ENCODE data around the gene CHD9.

GRCh38 chr16:53112015-53112414 is 57.2 kb downstream of the CHD9 start:
- no peak for TF ChIP-seq EZH2 (IDR thresholded peaks at IDR 0.05; ENCODE audit: borderline replicate concordance, low read length)
- TF ChIP-seq, protein P1, sequence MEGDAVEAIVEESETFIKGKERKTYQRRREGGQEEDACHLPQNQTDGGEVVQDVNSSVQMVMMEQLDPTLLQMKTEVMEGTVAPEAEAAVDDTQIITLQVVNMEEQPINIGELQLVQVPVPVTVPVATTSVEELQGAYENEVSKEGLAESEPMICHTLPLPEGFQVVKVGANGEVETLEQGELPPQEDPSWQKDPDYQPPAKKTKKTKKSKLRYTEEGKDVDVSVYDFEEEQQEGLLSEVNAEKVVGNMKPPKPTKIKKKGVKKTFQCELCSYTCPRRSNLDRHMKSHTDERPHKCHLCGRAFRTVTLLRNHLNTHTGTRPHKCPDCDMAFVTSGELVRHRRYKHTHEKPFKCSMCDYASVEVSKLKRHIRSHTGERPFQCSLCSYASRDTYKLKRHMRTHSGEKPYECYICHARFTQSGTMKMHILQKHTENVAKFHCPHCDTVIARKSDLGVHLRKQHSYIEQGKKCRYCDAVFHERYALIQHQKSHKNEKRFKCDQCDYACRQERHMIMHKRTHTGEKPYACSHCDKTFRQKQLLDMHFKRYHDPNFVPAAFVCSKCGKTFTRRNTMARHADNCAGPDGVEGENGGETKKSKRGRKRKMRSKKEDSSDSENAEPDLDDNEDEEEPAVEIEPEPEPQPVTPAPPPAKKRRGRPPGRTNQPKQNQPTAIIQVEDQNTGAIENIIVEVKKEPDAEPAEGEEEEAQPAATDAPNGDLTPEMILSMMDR (IDR thresholded peaks at IDR 0.05; ENCODE audit: low read length) = no peak

All from OCI-LY1 (cell line).